NB4 (cell line): ENCODE measurements around the gene CFAP221.

Experiments used
- MYC ChIP-seq: IDR thresholded peaks from 2 replicates; pipeline ENCODE4 v1.6.1; 2011; ENCODE audit warnings: low read depth, low read length
- POLR2A ChIP-seq: IDR thresholded peaks from 2 replicates; pipeline ENCODE4 v1.6.1; 2011; ENCODE audit warnings: mild to moderate bottlenecking; ENCODE audit not compliant: insufficient read length; ENCODE audit errors: extremely low read depth
- TF ChIP-seq, protein P1 (sequence below): IDR thresholded peaks from one replicate; pipeline ENCODE4 v1.5.1; 2012; ENCODE audit warnings: low read depth, low read length

DNA sequence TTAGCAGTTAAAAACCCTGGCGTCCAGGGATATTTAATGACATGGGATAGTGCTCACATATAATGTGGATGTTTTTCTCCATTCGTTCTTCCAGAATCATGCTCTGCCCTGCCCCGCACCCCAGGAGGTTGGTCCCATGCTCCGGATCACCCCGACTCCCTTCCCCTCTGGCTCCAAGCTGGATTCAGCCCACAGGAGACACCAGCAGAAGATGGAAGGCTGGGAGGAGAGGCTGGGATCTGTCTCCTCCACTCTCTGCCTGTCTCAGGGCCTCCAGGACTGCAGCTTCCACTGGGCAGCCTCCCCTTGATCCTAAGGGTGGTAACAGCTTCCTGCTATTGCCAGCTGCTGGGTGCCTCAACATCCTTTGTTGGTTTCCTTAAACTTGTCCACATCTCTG lies 159.3 kb downstream of the CFAP221 start:
- TF ChIP-seq, protein P1, sequence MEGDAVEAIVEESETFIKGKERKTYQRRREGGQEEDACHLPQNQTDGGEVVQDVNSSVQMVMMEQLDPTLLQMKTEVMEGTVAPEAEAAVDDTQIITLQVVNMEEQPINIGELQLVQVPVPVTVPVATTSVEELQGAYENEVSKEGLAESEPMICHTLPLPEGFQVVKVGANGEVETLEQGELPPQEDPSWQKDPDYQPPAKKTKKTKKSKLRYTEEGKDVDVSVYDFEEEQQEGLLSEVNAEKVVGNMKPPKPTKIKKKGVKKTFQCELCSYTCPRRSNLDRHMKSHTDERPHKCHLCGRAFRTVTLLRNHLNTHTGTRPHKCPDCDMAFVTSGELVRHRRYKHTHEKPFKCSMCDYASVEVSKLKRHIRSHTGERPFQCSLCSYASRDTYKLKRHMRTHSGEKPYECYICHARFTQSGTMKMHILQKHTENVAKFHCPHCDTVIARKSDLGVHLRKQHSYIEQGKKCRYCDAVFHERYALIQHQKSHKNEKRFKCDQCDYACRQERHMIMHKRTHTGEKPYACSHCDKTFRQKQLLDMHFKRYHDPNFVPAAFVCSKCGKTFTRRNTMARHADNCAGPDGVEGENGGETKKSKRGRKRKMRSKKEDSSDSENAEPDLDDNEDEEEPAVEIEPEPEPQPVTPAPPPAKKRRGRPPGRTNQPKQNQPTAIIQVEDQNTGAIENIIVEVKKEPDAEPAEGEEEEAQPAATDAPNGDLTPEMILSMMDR, result no peak
- TF ChIP-seq MYC (no peak), POLR2A (no peak)
